HTERT RPE-1 (cell line): ENCODE data around the gene SLC25A29.

Experiments
- in situ Hi-C: fragments of 300-500 bp; cut with MboI; formaldehyde crosslinking; loops from 4 replicates; pipeline ENCODE4 v1.14.3; 2020; ENCODE audit warnings: low sequenced_read_pairs

The SLC25A29 gene

DNA sequence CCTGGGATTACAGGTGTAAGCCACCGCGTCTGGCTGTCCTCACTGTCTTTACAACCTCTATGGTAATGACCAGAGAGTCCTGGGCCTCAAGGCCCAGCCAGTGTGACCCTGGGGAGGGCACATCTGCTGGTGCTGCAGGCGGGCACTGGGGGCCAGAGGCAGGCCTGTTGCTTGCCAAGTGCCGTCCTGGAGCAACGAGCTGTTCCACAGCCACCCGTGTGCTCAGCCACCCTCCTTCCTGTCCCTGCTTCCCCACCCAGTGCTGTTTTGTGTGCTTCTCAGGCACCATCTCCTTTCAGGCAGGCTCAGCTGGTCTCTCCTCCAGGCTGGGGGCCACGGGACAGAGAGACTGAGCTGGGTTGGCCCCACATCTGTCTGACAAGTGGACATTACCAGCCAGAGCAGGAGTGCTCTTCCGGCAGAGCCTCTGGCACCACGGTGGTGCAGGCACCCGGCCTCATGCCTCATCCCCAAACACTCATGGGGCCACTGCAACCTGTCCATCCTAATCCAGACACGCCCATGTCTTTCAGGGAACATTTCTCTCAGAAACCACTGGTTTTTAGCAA, 25.9 kb upstream of the SLC25A29 start:
- in situ Hi-C loops = no loop called here

DNA sequence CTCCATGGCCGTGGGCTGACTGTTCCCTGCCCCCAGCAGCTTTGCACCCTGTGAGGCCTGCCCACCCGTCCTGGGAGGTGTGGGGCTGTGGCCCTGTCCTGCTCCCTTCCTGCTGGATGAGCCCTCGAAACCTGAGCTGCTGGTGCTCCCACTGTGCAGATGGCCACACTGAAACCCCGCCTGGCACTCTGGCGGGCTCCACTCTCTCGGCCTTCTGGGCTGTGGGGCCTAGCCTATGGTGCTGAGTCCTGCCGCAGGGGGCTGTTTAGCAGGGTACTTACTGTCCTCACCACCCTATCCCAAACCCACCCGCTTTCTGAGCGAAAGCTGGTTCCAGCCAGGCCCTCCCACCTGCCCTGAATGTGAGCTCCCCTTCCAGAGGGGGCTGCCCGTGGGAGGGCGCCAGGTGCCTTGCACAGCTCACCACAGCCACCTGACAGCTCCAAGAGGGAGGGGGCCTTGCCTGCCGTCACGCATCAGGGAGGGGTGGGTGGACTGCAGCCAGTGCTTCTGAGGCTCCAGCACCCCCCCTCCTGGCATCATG, 24.2 kb upstream of the SLC25A29 start:
- in situ Hi-C loops = no loop called here

DNA sequence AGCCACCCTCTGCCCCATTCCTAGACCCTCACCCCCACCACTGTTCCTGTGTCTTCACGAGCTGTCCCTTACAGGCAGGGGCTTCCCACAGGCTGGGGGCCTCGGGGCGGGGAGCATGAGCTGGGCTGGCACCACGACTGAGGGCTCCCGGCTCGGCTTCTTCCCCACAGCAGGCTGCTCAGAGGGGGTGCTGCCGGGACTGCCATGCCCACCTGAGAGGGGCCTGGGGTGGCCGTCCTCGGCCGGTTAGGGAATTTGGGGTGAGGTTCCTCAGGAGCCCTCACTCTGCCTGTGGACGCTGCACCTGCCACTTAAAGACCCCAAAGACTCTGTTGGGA, 23.7 kb upstream of the SLC25A29 start:
- in situ Hi-C loops = no loop called here

DNA sequence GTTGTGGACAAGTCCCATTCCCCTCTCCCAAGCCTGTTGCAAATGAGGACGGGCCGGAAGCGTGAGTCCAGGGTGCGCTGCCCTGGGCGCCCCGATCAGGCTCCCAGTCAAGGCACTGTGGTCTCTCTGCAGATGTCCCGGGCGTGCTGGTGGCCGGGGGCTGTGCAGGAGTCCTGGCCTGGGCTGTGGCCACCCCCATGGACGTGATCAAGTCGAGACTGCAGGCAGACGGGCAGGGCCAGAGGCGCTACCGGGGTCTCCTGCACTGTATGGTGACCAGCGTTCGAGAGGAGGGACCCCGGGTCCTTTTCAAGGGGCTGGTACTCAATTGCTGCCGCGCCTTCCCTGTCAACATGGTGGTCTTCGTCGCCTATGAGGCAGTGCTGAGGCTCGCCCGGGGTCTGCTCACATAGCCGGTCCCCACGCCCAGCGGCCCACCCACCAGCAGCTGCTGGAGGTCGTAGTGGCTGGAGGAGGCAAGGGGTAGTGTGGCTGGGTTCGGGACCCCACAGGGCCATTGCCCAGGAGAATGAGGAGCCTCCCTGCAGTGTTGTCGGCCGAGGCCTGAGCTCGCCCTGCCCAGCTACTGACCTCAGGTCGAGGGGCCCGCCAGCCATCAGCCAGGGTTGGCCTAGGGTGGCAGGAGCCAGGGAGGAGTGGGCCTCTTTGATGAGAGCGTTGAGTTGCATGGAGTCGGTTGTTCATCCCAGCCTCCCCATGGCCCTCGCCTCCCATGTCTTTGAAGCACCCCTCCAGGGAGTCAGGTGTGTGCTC, 23.2 kb upstream of the SLC25A29 start:
- in situ Hi-C loops = no loop called here

DNA sequence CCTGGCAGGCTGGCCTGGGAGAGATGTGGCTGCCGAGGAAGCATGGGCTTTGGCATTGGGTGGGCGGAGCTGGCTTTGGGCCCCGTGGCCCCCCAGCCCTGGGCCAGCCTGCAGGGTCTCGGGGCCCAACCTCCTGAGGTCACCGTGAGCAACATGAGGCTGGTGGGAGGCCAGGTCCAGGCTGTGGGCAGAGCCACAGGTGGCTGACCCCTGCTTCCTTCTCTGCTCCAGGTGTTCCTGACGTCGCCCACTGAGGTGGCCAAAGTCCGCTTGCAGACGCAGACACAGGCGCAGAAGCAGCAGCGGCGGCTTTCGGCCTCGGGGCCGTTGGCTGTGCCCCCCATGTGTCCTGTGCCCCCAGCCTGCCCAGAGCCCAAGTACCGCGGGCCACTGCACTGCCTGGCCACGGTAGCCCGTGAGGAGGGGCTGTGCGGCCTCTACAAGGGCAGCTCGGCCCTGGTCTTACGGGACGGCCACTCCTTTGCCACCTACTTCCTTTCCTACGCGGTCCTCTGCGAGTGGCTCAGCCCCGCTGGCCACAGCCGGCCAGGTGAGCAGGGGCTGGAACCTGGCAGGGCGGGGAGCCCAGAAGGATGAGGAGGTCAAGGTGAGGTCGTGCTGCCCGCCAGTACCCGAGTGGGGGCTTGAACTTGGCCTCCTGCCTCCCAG, 22.4 kb upstream of the SLC25A29 start:
- in situ Hi-C loops = no loop called here

DNA sequence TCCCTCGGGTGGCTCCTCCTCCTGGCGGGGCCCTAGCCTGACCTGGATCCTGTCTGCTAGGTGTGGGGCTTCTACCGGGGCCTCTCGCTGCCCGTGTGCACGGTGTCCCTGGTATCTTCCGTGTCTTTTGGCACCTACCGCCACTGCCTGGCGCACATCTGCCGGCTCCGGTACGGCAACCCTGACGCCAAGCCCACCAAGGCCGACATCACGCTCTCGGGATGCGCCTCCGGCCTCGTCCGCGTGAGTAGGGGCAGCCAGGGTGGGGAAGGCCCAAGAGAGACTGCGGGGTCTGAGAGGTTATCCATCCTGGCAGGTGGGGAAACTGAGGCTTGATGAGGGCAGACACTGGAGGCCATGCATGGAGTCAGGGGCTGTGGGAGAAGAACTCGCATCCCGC, 20.9 kb upstream of the SLC25A29 start:
- in situ Hi-C loops = no loop called here

DNA sequence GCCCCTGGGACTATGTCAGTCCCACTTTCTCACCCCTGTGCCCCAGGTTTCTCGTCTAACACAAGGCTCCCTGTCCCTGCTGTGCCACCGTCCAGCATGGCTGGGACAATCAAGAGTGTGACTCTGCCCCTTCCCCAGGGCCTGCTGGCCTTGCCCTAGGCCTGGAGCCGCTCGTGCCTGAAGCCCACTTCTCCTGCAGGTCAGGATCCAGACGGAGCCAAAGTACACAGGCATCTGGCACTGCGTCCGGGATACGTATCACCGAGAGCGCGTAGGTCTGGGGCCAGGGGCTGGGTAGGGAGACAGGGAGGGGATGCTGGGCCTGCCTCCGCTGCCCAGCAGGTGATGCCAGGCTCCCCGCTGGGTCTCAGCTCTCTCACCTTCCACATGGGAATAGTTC, 19.7 kb upstream of the SLC25A29 start:
- in situ Hi-C loops = no loop called here

DNA sequence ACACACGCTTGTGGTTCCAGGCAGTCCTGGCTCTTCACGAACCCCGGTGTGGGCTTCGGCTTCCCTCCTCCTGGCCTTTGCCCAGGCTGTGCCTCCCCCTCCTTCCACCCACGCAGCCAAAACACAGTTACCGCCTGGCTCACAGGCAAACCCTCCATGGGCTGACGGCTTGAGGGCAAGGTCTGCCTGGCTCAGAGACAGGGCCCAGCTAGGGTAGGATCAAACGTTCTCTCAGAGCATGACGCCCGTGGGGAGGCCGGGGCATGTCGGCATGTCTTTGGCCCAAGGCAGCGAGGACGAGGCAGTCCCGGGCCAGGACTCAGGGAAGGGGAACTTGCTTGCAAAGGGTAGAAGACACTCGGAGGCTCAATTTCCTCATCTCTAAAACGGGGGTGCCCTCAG, 19.0 kb upstream of the SLC25A29 start:
- in situ Hi-C loops = no loop called here

DNA sequence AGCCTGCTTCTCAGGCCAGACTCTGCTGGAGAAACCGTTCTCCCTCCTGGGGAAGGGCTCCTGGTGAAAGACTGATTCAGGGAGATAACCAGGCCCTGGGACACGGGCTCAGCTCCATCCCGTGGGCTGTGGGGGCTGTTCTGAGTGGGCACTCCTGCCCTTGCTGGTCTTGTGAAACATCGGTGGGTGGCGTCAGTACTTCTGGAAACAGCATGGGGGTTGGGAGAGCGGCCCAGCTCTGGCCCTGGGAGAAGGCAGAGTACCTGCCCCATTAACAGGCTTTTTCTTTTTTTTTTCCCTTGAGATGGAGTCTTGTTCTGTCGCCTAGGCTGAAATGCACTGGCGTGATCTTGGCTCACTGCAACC, 17.7 kb upstream of the SLC25A29 start:
- in situ Hi-C loops = no loop called here

DNA sequence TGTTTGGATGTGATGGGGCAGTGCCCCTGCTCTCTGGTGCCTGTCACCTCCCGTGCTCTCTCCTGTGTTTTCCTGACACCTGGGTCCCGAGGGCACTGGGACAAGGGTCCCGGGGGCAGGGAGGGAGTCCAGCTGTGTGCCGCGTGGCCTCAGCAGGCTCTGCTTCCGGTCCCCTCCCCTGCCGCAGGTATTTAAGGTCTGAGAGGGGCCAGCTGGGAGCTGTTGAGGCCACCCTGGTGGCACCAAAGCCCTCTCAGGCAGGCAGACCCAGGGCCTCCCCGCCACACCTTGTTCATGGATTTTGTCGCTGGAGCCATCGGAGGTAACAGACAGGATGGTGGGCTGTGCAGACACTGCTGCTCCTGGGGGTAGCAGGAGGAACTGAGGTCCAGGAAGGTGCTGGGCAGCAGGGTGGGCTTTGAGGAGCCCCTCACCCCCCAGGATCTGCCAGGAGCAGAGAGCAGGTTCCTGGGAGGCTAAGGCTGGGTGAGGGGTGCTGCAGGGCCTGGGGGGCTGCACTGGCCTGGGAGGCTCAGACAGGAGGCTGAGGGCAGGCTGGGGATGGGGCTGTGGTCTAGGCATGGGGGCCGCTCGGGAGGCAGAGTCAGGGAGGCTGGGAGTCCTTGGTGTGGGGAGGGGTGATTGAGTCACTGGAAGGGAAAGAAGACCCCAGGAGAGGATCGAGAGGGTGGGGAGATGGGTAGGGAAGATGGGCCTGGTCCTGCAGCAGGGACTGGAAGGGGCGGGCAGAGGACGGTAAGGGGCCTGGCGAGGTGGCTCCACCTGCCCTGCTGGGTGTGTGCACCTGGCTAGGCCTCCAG, 17.1 kb upstream of the SLC25A29 start, which contains the start of gene SLC25A47:
TSS of gene SLC25A47 (plus strand) at position 219 of the 821 bp plus-strand sequence. CDS start at position 295, 76 bp downstream.
- in situ Hi-C loops = no loop called here

DNA sequence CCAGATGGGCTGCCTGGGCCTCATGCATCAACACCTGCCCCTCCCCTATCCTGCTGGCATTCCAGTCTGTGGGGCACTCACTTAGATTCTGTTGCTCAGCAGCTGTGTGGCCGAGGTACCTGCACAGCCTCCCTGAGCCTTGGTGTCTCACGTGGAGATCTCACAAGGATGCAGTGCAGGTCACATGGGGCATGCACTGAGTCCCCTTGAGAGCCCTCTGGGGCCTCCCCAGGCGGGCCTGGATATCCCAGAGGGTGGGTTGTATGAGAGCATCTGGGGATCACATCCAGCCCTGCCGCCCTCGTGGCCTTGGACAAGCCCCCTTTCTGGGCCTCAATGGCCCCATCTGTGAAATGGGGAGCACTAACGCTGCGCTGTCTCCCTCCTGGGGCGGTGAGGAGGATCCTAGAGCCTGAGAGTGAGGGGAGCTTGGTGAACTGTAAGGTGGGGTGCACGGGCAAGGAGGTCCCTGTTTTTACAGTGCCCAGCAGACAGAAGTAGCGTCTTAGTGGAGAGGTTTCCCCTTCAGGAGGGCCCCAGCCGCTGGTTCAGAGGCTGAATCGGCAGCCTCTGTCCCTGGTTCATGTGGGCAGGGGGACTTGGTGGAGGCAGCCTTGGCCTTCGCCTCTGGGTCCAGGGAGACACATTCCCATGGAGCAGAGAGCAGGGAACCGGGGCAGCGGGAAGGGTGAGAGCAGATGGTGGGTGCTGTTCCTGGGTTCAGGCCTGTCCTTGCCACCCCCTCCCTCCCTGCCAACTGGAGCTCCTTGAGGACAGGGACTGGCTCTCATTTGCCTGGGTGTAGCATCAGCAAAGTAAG, 16.1 kb upstream of the SLC25A29 start:
- in situ Hi-C loops = no loop called here

DNA sequence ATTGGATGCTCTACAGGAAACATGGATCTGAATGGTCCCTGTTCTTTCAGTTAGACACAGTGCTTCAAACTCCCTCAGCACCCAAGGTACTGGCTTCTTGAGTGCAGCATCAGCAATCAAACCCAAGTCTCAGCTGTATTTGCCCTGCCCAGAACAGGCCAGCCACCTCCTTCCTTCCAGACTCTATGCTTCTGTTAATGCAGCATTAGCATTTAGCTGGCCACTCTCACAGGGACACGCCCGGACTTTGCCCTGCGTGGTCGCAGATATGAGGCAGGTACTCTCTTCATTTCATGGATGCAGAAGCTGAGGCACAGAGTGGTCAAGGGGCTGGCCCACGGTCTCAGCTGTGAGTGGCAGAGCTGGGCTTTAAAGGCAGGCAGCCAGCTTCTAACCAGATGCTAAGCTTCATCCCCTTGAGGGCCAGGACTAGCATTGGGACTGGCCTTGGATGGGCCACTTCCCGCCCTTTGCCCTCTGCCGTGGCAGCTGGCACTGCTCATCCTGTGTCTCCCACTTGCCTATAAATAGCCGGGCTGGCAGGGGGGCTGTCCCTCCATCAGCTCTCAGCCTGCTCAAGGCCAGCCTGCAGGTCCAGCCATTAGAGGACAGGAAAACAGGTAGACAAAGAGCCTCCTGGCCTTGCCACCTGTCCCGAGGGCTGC, 15.4 kb upstream of the SLC25A29 start:
- in situ Hi-C loops = no loop called here

DNA sequence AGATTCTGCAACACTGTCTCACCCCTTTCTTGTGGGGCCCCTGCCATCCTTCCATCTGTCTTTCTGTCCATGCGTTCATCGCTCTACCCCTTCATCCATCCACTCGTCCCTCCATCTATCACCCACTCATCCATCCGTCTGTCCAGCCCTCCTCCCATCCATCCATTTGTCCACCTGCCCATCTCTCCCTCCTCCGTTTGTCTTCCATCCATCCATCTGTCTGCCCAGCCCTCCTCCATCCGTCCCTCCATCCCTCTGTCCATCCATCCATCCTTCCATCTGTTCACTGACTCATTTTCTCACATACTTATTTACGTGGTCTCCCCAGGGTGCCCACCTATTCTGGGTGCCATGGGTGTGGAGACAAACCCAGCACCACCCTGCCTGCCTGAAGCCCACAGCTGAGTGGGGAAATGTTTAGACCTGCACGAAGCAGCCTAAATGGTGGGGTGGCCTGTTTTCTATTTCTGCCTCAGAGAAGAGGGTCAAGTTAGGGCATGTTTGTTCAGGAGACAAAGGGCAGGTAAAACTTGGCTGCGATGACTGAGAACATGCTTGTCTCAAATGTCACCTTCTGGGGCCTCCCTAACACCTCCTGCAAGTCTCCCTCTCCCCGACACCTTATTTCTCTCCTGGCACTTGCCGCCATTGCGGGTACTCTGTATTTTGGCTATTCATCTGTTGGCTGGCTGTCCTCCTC, 14.1 kb upstream of the SLC25A29 start:
- in situ Hi-C loops = no loop called here

DNA sequence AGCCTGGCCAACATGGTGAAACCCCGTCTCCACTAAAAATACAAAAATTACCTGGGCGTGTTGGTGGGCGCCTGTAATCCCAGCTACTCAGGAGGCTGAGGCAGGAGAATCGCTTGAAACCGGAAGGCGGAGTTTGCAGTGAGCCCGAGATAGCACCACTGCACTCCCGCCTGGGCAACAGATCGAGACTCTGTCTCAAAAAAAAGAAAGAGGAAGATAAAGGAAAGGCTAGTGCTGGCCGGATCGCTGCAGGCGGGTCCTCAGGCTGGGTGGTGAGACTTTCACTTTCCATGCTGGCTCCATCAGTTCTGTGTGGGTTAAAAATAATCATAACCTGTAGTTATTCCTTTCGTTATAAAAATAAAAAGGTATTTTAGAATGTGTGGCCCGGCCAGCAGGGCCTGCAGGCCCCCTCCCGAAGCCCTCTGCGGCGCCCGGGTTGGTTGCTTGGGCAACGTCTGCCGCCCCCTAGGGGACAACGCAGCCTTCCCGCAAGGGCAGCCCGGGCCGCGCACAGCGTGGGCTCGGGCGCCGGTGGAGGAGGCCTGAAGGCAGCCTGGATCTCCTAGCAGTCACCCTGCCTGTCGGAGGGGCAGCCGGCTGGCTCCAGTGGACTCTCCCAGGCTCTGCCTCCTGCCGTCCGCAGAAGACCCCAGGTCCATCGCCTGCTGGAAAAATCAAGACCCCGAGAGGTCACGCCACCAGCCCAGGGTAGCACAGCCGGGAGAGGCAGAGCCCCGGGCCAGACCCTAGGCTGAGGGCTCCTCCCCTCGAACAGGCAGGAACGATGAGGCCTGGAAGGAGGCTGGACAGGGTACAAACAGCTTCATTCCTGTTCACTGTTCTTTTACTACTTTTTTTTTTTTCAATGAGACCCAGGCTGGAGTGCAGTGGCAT, 11.9 kb upstream of the SLC25A29 start:
- in situ Hi-C loops = no loop called here

DNA sequence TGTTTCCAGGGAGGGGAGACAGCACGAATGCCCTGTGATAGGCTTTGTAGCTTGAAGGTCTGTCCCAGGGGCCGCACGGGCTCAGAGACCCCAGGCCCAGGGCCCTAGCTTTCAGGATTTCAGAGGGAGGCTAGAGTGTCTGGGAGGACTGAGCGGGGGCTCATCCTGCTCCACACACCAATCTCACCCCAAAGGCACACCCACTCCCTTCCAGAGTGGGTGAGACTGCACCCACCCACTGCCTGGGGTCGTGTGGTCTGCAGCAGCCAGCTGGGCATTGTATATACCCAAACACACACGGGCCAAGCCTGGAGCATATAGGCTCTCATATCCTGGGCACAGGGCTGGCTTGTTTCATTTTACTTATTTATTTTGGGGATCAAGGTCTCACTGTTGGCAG, 11.1 kb upstream of the SLC25A29 start:
- in situ Hi-C loops = no loop called here

DNA sequence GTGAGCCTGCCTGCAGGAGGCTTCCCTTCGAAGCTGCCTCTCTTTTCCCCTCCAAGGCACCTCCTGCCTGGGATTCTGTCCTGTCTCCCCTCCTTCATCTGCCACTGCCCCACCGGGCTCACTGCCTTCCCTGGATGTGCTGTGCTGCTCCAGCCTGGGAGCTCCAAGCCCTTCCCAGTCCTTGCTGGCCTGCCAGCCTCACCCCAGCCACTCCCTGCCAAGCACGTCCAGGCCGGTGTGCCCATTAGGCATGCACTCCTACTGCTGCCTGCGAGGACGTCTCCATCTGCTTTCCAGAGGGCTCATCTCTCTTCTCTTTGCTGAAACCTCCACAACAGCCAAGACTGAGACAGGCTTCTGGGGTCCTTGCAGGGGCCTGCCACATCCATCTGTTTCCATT, 8.5 kb upstream of the SLC25A29 start:
- in situ Hi-C loops = no loop called here

DNA sequence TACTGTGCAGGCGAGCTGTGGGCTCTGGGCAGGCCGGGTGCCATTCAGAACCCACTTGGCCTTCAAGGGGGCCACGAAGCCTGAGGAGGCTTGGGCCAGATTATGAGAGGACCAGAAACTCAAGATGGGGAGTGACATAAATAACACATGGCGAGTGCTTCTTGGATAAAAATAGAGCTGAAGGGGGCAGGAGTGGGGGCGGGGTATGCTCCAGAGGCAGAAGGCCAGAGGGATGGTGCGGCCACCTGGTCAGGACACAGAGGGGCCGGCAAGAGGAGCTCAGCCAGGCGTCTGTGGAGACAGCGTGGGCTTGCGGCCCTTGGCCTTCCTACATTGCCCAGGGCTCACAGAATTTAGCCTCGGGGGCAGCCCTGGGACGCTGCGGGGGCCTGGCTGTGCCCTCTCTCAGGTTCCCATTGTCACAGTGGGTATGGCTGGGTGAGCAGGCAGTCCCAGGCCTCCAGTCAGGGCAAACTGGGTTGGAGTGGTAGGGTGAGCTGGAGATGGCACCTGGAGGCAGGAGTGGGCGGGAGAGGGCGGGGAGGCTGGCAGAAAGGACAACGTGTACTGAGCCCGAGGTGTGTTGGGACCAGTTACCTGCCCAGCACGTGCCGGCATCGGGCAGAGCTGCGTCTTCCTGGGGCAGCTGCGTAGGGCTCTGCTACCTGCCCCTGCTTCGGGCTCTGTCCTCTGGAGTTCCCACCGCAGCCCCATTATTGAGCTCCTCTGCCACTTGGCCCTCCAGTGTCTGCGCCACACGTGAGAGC, 7.4 kb upstream of the SLC25A29 start:
- in situ Hi-C loops = no loop called here
